K562 (cell line): Measurements from ENCODE around the gene PEX11A. TPM values are rescaled to one million over a fixed set of nuclear protein-coding genes. Genes with fewer than 3 reads are reported as not detected.

Experiments used
- BCOR ChIP-seq: fragments of 450-650 bp; IDR thresholded peaks from 2 replicates; pipeline ENCODE4 v1.6.1; 2016
- HBP1 ChIP-seq: fragments of 450-650 bp; formaldehyde crosslinking; IDR thresholded peaks from 2 replicates; pipeline ENCODE4 v1.4.0; 2022; ENCODE audit warnings: missing genetic modification characterization
- HMG20B ChIP-seq: fragments of 250-450 bp; sonication (Bioruptor Pico); IDR thresholded peaks from 2 replicates; pipeline ENCODE4 v1.5.0; 2021; ENCODE audit warnings: mild to moderate bottlenecking
- MAFF ChIP-seq: IDR thresholded peaks from 2 replicates; pipeline ENCODE4 v1.6.1; 2012; ENCODE audit warnings: low read length, improper control_type of control experiment
- NCOA1 ChIP-seq: fragments of 450-650 bp; IDR thresholded peaks from 2 replicates; pipeline ENCODE4 v1.6.1; 2016; ENCODE audit warnings: low read depth
- SMAD4 ChIP-seq: fragments of 250-450 bp; sonication (Bioruptor Pico); conservative IDR thresholded peaks from 2 replicates; pipeline ENCODE4 v1.8.0; 2021; ENCODE audit warnings: inconsistent platforms, mild to moderate bottlenecking, moderate library complexity
- UBTF ChIP-seq, 2 experiments: IDR thresholded peaks; 2 replicates each; pipeline ENCODE4 v1.6.1; 2012; ENCODE audit warnings: improper control_type of control experiment in 2 of 2, low read depth in 2 of 2, low read length in 2 of 2, borderline replicate concordance in 1 of 2
- XRCC5 ChIP-seq: fragments of 200-400 bp; formaldehyde crosslinking; IDR thresholded peaks from 2 replicates; pipeline ENCODE4 v1.6.1; 2017; ENCODE audit warnings: low read depth, mild to moderate bottlenecking, low read length
- ZNF75A ChIP-seq: fragments of 450-650 bp; formaldehyde crosslinking; IDR thresholded peaks from 2 replicates; pipeline ENCODE4 v1.4.0; 2020; ENCODE audit warnings: mild to moderate bottlenecking
- polyA plus RNA-seq, 8 experiments: library from polyadenylated mRNA; depleted of rRNA in 4 of 8; stranded (reverse) in 5 of 8; unstranded in 3 of 8; fragments of >200 nt; fragmentation: Nextera tagmentation in 2 of 8; fragmentation: Illumina TruSeq in 1 of 8; extraction: Ambion mirVana in 2 of 8; extraction: Trizol in 1 of 8; gene quantifications; 2 replicates each; pipeline versions ENCODE4 v1.2.1 to v1.2.3, GENCODE V29; 2011 to 2014; ENCODE audit warnings: inconsistent platforms in 1 of 8, missing spikeins in 1 of 8
- total RNA-seq, 7 experiments: library from RNA; depleted of rRNA in 6 of 7; stranded (reverse); fragments of >200 nt in 6 of 7; fragmentation: Illumina TruSeq in 2 of 7; extraction: Trizol in 2 of 7; gene quantifications; 2 replicates each; pipeline versions ENCODE4 v1.2.1 to v1.2.3, GENCODE V29; 2011 to 2021; ENCODE audit warnings: low replicate concordance in 1 of 7

PEX11A gene
- total and polyA plus RNA-seq, 9 of the 15 experiments (the other 6 are each of a cell fraction or from before 2014, with no cell fraction given): not detected

- no peak for TF ChIP-seq UBTF (IDR thresholded peaks at IDR 0.05; ENCODE audit: borderline replicate concordance in 1 of 2, low read depth in 2 of 2, low read length in 2 of 2)
- TF ChIP-seq MAFF: no peak
- 0 out of 2 replicates have a peak, but pooled peaks have one; percentile 29 for TF ChIP-seq SMAD4 (CRISPR knock-in tag)
- 0 out of 2 replicates have a peak, but pooled peaks have one; percentile 58 for TF ChIP-seq XRCC5
- TF ChIP-seq NCOA1: no peak
- TF ChIP-seq BCOR: no peak
- 0 out of 2 replicates have a peak, but pooled peaks have one; percentile 25 for TF ChIP-seq HBP1 (CRISPR knock-in tag)
- no peak for TF ChIP-seq ZNF75A (CRISPR knock-in tag)
- TF ChIP-seq HMG20B (CRISPR knock-in tag): no peak
Observed at GRCh38 chr15:89647191-89647851, 43.2 kb downstream of the PEX11A start (continued).
